Endometrial microvascular endothelial cells (primary cell): ENCODE data around the gene THTPA. TPM values are rescaled to one million over a fixed set of nuclear protein-coding genes. Genes with fewer than 3 reads are reported as not detected.

ENCODE experiments used
- in situ Hi-C: cut with HindIII; loops from 2 replicates; pipeline ENCODE4 v1.10.0; 2017; ENCODE audit warnings: low sequenced_read_pairs, low pct_unique_long_range_greater_than_20kb; ENCODE audit errors: inconsistent ontology term
- total RNA-seq: library from RNA; depleted of rRNA; stranded (reverse); fragments of >200 nt; gene quantifications from one replicate; pipeline ENCODE4 v1.2.3, GENCODE V29; 2015; ENCODE audit errors: inconsistent ontology term

The THTPA gene
- total RNA-seq, 1 donor from 2014 or later, result 10.6 TPM

- in situ Hi-C loops, result no loop called here
These were observed 7.4 kb upstream of the THTPA start for GRCh38 chr14:23548351-23549318.

DNA sequence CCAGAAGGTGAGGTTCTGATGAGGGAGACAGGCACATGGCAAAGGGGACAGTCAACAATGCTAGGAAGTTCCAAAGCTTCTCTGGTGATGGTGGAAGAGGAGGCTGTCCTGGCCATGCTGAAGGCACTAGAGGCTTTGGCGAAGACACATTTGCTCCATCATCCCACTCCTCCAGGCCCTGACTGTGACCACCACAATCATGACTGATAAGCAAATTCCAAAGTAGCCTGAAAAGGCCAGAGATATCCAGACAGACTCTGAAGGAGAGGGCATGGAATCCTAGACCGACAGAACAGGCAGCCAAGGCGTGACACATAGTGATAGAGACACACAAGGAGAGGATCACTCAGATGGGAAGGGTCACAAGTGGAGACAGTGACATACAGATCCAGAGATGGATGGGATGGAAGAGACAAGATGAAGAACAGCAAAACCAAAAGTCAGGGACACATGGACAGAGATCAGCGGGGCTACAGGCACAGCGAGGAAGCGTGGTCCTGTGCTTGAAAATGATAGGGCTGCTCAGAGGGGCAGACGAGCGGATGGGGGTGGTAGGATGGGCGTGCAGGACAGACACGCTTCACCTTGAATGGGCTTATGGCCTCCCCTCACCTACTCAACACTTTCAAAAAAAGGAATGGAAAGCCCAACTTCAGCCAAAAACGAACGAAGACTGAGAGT lies 5.8 kb upstream of the THTPA start:
- in situ Hi-C loops, result no loop called here

- in situ Hi-C loops, result no loop called here
These were observed 5.2 kb upstream of the THTPA start for GRCh38 chr14:23550812-23551265.

GRCh38 chr14:23551266-23552028 lies 4.6 kb upstream of the THTPA start, which contains the start of gene ZFHX2:
Gene ZFHX2 (minus strand): TSS chr14:23551765. CDS start chr14:23535325, 16,440 bp downstream.
- in situ Hi-C loops, result no loop called here

- in situ Hi-C loops, result no loop called here
These were observed 564 bp upstream of the THTPA start for GRCh38 chr14:23555533-23555881.

DNA sequence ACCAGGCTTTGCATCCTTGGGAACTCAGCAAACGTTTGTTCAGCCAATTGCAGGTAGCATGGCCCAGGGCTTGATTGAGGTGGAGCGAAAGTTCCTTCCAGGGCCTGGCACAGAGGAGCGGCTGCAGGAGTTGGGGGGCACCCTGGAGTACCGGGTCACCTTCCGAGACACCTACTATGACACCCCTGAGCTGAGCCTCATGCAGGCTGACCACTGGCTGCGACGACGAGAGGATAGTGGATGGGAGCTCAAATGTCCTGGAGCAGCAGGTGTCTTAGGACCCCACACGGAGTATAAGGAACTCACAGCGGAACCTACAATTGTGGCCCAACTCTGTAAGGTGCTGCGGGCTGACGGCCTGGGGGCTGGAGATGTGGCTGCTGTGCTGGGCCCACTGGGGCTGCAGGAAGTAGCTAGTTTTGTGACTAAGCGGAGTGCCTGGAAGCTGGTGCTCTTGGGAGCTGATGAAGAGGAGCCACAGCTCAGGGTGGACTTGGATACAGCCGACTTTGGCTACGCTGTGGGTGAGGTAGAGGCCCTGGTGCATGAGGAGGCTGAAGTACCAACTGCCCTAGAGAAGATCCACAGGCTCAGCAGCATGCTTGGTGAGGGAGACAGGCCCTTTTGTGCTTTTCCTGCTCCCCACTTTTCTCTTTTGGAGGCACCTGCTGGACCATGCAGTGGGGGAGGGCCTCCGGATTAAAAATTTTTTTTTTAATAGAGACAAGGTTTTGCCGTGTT lies 799 bp downstream of the THTPA start:
- in situ Hi-C loops, result no loop called here

DNA sequence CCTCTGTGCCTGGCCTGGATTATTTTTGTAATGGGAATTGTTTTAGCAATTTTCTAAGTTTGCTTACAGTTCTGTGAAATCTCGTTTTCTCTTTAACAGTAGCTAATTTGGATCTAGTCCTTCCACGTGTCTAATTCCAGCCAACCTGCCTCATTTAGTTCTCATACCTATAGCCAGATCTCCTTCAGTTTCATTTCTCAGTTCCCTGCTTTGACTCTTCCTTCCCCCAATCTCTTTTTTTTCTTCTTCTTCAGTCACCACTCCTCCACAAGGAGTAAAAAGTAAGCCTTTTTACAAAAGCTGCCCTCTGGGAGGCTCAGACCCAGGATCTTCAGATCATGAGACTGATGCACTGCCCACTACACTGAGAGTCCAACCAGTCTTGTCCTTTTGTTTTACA lies 1.4 kb downstream of the THTPA start:
- in situ Hi-C loops, result no loop called here

GRCh38 chr14:23557946-23558345 lies 1.9 kb downstream of the THTPA start:
- in situ Hi-C loops, result no loop called here

- in situ Hi-C loops, result no loop called here
These were observed 2.4 kb downstream of the THTPA start for GRCh38 chr14:23558346-23559009.

DNA sequence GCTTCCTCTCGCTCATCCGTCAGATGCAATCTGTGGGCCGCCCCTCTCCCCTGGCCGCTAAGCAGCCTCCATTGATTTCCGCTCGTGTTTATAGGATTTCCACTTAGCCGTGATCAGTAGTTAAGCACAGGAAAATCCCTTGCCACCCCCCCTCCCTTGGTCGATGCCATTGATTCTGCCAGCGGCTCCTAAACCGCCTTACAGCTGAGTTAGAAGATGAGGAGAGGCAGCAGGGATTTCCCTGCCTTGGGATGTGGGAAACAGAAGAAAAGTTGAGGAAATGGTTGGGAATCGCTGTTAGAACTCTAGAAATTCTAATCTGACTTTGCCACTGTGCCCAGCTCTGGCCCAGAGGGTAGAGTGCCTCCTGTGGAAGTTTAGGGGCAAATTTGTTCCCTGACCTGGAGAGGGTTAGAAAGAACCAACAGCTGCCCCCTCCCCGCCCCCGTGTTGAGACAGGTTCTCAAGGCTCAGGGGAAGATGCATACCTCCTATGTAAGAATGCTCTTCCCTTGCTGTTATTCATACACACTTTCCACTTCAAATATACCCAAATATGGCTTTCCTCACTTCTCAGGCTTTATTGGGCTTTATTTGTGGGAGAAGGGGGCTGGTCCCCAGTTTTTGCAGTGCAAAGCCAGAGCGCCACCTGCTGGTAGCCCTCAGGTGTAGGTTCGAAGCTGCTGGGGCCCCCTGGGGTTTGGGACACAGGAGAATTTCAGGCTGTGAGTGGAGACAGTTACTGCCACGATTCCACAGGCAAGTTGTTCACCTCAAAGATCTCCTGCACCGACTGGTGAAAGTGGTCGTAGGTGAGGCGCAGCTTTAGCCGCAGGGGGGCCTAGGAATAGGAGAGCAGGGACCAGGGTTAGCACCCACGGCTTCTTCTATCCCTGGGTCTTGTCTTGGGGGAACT lies 3.2 kb downstream of the THTPA start:
- in situ Hi-C loops, result no loop called here

DNA sequence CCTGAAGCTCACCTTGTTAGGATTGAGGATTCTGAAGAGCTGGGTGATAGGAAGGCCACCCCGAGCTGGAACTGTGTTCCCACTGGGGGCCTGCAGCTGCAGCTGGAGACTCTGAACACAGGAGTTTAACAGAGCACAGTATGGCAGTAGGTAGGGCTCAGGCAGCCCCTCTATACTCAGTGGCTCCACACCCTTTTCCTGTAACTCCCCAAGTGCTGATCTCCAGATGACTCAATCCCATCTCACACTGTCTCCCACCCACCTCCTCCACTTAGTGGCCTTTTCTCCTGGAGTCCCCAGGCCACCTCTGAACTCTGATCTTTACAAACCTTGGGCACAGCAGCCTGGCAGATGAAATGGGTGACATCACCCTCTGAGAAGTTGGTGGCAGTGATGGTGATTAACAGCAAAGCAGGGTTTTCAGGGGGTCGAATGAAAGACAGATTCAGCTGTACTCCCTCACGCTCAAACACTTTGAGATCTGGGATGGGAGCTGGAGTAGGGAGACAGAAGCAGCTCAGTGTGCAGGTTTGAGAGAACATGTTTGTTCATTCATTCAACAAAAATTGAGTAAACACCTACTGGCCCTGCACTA lies 4.0 kb downstream of the THTPA start:
- in situ Hi-C loops, result no loop called here

GRCh38 chr14:23561259-23561658 lies 5.2 kb downstream of the THTPA start:
- in situ Hi-C loops, result no loop called here

- in situ Hi-C loops, result no loop called here
These were observed 6.1 kb downstream of the THTPA start for GRCh38 chr14:23561873-23562821.

GRCh38 chr14:23562822-23563472 lies 6.9 kb downstream of the THTPA start:
- in situ Hi-C loops, result no loop called here

DNA sequence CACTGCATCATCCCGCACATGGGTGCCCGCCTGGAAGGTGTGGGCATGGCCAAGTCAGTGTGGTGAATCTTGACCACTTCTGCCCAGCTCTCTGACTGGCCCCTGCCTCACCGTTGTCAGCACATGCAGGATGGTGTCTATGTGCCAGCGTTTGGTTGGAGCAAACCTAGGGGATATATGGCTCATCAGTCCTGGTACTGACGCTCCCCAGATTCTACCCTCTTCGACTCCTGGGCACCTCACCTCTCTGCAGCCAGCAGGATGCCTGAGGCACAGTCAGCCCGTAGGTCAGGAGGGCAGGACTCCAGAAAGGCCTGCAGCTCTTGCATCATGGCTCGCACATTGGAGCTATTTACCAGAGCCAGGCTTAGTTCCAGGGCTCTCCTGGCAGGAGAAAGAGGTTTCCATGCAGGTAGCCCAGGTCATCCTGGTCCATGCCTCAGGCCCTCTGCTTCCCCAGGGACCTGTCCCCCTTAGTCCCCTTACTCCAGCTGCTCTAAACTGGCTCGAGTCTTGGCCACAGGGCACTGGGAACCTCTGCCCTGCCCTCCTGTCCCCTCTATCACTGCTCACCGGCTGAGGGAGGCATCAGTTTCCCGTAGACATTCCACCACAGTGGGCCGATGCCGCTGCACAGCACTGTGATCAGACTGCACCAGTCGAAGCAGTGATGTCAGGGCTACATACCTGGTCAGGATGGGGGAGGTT lies 7.6 kb downstream of the THTPA start:
- in situ Hi-C loops, result no loop called here
